Inflammatory macrophage treated with lipopolysaccharide for 4 hours (primary cell): ENCODE results near the gene PDZD4.

Source experiments
- DNase-seq: peaks from one replicate; pipeline ENCODE4 v3.0.0-alpha.2; 2020

PDZD4 gene

DNA sequence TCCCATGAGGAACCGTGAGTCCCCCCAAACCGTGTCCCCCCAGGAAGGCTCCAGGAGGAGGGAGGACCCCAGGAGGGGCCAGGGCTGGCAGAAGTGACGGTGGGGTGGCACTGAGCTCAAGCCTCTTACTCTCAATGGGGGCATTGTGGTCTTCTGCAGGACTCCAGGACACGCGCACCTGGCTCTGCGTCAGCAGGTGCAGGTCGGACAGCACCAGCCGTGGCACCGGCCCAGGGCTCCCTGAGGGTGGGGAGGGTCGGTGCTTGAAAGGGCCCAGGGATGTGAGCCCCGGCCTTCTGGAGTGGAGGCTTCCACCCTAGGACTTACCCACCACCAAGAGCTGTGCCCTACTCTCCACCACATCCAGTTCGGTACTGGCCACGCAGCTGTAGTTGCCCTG lies 37.3 kb upstream of the PDZD4 start:
- no peak for DNase-seq

DNA sequence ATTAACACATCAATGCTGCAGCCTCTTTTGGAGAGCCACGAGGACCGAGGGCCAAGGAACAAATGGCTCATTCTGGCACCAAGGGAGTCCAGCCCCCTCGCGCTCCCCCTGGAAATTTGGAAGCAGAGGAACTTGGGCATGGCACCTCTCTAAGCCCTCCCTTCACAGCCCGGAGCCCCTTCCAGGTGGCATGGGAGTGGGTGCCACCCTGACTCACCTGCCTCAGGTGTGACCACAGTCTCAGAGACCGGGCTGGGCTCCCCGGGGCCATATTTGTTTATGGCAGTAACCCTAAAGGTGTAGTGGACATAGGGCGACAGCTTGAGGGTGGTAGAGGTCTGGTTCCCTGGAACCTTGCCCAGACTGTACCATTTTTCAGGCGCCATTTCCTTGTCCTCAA lies 36.8 kb upstream of the PDZD4 start:
- DNase-seq: no peak

DNA sequence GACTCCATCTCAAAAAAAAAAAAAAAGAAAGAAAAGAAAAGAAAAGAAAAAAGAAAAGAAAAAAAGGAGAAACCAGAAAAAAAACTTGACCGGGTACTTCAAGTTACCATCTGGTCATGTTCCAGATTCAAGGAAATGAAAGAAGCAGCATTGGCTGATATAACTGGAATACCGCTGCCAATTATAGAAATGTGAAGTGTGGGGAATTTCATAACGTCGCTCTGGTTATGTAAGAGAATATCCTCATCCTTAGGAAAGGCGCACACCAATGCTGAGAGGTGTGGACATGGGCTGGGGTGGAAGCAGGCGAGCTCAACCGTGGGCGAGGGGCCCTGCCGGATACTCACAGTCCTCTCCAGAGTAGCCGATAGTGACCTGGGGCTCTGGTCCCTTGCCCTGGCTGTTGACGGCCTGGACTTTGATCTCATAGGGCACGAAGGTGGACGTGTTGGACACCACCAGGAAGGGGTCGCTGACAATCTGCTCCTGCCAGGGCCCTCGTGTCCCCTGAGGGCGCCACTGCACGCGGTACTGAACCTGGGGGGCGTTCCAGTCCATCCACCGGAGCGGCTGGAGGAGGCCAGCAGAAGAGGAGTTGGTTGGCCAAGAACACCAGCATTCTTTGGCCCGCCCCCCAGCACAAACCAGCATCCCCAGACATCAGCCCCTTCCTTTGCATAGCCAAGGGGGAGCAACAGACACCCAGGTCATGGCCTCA lies 36.1 kb upstream of the PDZD4 start:
- no peak for DNase-seq

DNA sequence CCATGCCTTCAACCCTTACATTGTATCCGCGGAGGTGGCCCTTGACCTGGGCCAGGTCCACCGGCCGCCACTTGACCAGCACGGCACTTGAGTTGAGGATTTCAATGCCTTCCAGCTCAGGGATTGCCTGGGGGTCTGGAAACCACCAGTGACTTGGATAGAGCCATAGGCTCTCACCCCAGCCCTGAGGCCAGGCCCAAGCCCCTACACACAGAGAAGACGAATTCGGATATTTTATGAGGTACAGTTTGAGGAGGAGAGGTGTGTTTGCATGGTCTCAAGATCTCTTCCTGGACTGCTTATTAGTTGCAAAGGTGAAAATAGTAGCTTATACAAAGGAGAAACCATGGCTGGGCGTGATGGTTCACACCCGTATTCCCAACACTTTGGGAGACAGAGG lies 35.3 kb upstream of the PDZD4 start:
- DNase-seq: no peak

DNA sequence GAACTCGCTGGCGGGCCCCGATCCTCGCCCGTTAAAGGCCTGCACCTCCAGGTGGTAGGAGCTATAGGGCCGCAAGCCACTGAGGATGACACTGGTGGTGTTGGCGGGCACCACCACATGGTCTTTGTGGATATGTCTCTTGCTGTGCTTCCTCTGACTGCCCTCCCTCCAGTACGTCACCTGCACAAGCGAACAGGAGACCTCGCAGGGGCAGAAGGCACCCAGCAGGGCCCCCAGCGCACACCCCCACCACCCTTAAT lies 34.9 kb upstream of the PDZD4 start:
- no peak for DNase-seq

DNA sequence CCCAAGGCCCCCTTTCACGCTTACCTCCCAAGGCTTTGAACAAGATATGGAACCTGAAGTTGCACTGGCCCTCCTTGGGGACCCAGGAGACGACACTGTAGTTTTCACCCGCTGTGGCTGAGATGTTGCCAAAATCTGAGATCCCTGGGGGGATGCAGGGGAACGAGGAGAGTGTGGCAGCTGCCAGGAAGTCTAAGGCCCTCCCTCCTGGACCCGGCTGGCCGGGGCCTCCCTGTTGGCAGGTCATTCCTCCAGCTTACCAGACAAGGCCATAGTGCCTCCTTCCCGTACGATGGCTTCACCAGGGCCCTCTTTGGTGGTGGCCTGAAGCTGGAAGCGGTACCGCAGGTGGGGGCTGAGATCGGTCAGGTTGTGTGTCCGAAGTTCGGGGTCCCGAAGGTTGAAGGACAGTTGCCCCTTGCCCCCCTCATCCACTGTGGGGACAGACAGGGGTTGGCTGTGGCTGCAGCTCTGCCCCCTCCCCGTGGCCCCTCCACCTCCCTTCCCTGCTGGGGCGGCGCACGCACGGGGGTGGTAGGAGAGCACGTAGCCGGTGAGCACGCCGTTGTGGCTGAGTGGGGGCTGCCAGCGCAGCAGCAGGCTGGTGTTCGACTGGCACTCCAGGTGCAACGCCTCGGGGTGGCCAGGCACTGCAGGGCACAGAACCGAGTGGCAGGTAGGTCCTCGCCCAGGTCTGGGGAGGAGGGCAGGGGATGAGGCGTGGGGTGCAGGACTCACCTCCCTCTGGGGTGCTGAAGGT lies 34.4 kb upstream of the PDZD4 start:
- no peak for DNase-seq

DNA sequence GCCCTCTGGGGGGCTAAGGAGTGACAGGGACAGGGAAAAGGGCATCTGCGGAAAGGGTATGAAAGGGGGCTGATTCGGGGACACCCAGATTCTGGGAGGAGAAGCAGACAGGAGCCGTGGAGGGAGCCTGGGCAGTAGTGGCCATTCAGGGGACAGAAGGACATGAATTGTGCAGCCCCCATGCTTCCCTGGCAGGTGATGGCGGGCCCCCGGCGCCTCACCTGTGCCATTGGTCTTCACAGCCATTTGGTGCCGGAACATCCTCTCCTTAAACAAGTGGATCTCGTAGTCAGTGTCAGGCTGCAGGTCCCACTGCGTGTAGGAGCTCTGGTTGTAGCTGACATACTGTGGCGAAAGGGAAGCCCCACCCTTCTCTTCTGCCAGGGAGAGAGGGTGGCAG lies 33.8 kb upstream of the PDZD4 start:
- DNase-seq: no peak

DNA sequence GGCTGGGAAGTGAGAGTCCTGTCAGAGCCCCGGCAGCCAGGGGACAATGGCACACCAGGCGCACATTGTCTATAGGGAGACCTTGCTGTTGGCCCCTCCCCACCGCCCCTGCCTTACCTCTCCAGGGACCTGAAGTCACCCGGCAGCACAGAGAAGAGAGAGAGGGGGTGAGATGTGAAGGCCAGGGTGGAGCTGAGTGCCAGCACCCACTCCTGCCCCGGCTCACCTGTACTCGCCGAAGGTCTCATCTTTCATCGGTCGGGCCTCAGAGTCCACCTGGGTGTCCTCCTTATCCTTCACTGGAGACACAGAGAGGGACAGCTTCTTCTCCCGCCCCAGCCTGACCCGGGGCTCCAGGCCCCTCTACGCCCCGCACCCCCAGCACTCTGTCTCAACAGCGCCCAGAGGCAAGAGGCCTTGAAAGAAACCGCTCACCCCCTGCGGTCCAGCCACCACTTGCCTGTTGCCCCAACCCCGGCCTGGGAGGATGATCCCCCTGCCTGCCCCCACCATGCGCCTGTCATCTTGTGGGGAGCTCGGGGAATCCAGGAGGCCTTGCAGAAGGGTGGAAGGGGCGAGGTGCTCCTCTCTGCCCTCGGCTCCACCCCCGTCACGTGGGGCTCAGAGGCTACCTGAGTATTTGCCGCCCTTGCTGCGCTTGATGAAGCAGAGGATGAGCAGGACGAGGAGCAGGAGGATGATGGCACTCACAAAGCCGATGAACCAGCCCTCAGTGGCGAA lies 33.1 kb upstream of the PDZD4 start:
- DNase-seq: no peak

DNA sequence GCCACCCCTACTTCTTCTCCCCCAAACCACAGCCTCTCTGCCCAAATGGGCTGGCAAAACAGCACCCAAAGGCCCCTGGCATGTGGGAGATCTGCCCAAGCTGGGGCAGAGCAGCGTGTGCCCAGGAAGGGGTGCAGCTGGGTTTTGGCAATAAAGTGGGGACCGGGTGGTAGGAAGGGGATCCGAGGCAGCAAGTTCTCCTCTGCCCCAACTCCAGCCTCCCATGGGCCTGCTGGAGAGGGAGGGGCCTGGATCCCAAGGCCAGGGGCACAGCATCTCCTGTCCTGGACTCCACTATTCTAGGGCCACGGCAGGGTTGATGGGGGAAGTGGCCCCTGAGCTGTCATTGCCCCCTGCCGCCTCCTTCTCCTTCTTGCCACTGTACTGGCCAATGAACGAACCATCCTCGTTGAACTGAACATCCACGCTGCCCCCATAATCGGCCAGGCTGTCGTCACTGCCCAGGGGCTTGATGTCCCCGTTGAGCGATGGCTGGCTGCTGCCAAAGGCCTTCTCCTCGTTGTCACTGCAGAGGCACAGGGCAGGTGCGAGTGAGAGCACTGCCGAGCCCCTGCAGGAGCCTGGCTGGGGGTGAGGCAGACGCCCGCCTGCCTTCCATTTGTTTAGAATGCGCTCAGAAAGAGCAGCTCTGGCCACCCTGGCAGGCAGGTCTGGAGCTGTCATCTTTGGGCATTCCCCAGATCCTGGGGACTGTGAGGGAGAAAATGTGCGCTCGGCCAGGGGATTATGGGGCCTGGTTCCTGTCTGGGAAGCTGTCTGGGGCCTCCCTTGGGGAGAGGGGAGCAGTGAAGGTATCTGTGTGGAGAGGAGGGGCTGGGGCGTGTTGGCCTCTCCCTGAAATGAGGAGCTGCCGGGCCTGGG lies 32.3 kb upstream of the PDZD4 start:
- DNase-seq: no peak

DNA sequence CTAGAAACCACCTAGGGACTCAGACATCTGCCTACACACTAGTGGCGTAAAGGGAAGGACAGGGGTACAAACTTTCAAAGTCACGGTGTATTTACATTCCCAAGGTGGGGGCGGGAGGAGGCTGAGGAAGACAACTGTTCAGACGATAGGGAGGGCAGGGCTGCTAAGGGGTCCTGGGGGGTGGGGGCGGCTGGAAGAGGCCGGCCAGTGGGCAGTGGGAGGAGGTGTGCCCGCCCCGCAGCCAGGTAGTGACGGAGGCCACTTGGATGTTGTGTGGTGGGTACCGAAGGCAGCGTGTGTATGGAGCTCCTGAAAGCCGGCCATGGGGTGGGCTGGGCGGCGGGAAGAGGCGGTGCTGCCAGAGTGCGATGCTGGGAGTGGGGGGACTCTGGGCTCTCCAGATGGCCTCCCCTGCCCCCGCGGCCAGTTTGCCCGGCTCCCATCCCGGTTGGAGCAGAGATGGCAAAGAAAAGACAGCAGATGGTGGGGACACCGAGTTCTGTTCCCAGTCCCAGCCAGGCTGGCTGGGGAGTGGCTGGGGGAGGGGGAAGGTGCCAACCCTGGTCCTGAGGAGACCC lies 31.5 kb upstream of the PDZD4 start:
- no peak for DNase-seq

DNA sequence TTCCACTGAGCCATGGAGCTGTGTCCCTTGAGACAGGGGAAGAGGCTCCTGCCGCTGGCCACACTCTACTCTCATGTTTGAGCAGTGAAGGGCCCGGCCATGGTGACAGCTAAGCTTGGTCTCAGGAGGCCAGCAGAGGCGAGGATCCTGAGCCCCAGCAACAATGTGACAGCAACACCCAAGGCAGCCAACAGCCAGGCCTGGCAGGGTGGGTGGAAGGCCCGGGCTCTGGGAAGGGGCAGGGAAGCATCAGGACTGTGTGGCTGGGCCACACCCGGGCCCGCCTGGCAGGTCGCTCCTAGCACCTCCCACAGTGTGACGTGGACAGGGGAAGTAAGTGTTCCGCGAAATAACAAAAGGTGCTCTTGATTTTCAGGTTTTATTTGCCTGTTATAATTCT lies 30.8 kb upstream of the PDZD4 start:
- DNase-seq: no peak

DNA sequence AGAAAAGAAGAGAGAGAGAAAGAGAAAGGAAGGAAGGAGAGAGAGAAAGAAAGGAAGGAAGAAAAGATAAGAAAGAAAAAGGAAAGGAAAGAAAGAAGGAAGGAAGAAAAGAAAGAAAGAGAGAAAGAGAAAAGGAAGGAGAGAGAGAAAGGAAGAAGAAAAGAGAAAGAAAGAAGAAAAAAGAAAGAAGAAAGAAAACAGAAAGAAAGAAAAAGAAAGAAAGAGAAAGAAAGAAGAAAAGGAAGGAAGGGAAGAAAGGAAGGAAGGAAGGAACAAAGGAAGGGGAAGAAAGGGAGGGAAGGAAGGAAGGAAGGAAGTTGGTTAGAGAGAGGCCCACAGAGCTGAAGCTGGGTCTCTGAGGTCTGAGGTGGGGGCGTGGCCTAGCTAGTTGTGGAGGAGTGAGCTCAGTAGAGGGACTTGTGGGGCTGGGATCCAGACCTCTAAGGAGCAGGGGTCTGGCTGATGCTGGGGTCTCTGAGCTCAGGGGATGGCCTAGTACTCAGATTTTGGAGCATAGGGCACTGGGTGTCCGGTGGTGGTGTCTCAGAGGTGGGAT lies 27.1 kb upstream of the PDZD4 start:
- DNase-seq: no peak

DNA sequence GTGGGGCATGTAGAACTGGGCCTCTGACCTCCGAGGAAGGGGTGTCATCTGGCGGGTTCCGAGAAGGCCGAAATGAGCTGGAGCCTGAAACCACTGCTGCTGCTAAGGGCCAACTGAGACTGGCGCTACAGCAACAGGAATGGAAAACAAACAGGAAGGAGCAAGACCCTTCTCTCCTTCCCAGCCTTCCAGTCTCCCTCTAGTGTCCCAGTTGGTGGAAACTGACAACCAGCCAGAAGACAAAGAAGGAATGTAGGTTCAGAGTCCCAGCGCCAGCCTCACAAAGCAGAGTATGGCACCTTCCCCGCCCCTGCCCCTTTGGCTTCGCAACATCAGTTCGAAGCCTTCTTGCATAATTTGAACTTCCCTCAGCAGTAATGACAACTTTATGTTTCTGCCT lies 24.4 kb upstream of the PDZD4 start:
- no peak for DNase-seq

DNA sequence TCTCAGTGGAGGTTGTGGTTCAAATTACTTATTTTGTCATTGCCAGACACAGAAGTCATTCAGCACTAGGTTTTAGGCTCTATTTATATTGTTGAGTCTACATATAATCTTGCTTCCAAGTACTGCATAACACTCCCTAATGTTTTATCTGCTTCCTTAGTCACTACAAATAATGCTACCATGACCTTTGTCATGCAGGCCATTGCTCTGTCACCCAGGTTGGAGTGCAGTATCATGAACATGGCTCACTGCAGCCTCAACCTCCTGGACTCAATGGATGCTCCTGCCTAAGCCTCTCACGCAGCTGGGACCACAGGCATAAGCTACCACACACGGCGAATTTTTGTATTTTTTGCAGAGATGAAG lies 23.5 kb upstream of the PDZD4 start:
- DNase-seq: no peak

DNA sequence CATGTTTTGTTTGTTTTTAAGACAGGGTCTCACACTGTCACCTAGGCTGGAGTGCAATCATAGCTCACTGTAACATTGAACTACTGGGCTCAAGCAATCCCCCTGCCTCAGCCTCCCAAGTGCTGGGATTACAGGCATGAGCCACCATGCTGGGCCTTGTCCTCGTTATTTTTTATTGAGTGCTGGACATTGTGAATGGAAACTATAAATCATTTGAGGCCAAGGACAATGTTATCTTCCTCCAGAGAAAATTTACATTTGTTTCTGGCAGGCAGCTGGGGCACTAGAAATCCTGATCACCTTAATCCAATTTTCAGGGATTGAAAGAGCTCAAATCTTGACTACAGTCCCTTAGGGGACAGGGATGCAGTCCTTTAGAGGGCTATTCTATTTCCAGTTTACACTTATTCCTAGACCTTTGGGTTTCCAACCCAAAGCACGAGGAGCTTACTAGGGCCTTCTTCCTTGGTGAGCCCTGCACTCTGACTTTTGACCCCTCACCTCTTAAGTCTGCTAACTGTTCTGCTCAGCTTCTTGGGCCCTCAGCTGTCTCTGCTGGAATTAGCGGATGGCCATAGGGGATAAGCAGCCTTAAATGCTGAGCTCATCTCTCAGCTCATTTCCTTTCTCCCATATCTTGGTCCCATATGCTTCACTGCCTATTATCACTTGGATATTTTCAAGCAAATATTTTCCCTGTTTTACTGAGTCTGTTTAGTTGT lies 23.0 kb upstream of the PDZD4 start:
- no peak for DNase-seq

DNA sequence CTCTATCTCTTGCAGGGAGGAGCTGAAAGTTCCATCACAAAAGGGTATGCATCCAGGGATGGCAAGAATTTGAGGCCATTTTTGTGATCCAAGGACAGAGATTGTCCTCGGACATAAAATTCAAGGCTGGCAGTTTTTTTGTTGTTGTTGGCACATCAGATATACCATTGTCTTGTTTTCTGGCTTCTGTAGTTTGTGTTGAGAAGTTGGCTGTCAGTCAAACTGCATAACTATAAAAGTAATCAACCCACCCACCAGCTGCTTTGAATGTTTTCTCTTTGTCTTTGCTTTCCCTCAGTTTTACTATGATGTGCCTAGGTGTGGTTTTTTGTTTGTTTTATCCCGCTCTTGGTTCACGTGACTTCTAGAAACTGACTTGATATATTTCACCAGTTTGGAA lies 21.6 kb upstream of the PDZD4 start:
- DNase-seq: no peak

DNA sequence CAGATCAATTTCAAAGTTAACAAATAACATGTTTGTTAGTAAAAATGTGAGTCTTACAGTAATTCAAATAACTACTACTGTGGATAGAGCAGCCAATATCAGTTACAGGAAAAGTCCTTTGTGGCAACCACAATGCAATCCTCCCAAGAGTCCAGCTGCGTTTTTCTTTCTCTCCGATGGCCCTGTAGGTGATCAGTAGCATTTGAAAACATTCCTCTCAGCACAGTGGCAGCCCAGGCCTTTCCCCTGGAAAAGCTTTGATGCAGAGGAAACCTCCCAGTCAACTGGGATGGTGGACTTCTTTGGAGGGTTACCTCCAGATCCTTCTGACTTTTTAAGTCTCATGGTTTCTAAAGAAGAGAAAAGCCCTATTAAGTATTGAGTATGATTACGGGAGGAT lies 18.0 kb upstream of the PDZD4 start:
- no peak for DNase-seq

DNA sequence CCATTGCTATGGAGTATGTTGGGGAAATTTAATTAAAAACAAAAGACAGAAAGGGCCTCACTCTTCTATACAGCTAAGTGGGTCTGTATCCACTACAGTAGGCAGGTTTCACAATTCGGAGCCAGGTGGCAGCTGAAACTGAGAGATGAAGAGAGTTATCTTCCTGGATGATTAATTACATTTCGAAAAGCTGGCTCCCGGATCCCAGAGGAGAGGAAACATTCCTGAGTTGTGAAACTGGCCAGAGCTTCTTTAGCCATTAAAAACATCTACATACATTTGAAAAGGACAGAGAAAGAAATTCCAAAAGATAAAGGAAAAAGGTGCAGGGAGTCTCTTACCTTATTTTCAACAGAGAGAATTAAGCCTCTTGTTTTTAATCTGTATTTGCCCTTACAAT lies 15.5 kb upstream of the PDZD4 start:
- no peak for DNase-seq

DNA sequence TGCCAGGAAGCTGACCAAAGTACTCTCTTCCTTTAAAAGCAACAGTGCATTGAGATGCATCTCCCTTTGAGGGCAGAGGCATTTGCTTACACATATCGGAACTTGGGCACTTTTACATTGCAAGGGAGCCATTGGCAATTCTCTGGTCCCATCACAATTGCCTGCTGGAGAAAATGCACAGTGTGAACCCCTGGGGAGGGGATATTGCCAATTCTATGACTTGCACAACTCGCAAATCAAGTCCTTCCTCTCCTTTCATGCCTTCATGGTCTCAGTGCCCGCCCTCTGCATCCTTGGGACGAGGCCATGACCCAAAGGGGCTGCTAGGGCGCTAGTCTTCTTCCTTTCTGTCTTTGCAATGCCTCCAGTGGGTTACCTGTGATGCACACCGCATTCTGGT lies 14.9 kb upstream of the PDZD4 start:
- no peak for DNase-seq

DNA sequence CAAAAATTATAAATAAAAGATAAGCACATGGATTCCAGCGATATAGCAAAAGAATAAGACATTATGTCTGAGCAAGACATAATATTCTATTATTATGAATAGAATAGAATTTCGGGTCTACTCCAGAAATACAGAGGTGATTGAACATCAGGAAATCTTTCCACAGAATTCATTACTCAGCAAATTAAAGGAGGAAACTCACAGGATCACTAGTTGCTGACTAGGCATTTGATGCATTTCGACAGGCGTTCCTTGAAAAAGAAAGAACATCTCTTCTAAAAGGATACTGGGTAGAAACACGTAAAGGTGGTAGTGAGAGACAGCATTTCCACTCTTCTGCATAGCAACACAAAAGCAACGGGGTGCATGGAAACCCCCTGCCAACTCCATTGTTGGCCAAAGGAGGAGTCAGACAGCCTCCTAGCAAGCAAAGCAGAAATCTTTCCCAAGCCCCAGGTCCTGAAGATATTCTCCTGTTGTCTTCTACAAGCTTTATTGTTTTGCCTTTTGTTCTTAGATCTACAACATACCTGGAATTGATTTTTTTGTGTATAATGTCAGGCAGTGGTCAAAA lies 14.3 kb upstream of the PDZD4 start:
- DNase-seq: no peak

DNA sequence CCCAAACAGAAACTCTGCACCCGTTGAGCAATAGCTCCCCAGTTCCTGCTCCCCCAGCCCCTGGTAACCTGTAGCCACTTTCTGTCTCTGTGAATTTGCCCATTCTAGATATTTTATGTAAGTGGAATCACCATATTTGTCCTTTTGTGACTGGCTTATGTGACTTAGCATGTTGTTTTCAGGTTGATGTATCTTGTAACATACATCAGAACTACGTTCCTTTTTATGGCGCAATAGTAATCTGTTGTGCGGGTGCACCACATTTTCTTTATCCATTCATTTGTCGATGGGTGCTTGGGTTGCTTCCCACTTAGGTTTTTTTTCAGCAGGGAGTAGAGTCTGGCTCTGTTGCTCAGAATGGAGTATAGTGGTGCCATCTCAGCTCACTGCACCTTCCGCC lies 6.6 kb upstream of the PDZD4 start:
- no peak for DNase-seq

DNA sequence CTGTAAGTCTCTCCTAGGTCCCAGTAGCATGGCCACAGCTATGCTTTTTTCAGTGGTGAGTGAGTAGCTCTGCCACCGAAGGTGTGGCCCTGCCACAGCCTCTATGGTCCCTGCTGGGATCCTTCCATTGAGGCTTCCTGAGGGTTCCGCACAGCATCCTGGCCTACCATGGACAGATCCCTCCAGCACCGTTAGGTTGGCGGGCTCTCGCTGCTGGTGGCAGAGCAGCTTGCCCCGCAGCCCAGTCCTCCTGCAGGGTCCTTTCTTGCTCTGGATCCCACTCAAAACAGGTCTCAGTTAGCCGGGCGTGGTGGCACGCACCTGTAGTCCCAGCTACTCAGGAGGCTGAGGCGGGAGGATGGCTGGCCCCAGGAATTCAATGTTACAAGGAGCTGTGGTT lies 2.4 kb upstream of the PDZD4 start:
- DNase-seq: no peak
